Upper lobe of right lung (tissue), 1 donor: ENCODE measurements around the gene MAP3K7CL. TPM values are rescaled to one million over a fixed set of nuclear protein-coding genes. Genes with fewer than 3 reads are reported as not detected.

Experiments
- ATAC-seq: fragments of 200-7000 bp; cut with Tn5 transposase; one replicate; pipeline ENCODE4 v1.9.1; 2020; ENCODE audit warnings: mild to moderate bottlenecking, moderate library complexity
- DNase-seq: peaks from one replicate; pipeline ENCODE4 v3.0.0-alpha.2; 2020
- H3K27ac ChIP-seq: fragments of 200-600 bp; one replicate; pipeline ENCODE4 v1.8.0; 2022
- H3K27me3 ChIP-seq: fragments of 200-600 bp; one replicate; pipeline ENCODE4 v1.8.0; 2022; ENCODE audit warnings: mild to moderate bottlenecking
- H3K36me3 ChIP-seq: fragments of 200-600 bp; one replicate; pipeline ENCODE4 v1.8.0; 2022
- H3K4me1 ChIP-seq: fragments of 200-600 bp; one replicate; pipeline ENCODE4 v1.8.0; 2022
- H3K4me3 ChIP-seq: fragments of 200-600 bp; one replicate; pipeline ENCODE4 v1.8.0; 2022; ENCODE audit warnings: mild to moderate bottlenecking
- H3K9me3 ChIP-seq: fragments of 200-600 bp; one replicate; pipeline ENCODE4 v1.8.0; 2022
- CTCF ChIP-seq: fragments of 200-600 bp; IDR thresholded peaks from one replicate; pipeline ENCODE4 v1.8.0; 2022; ENCODE audit warnings: antibody characterized with exemption
- intact Hi-C: fragments of 100-400 bp; cut with DNase I; formaldehyde crosslinking; loops from one replicate; pipeline ENCODE4 v1.11.0; 2022
- long read RNA-seq: library from polyadenylated mRNA; unstranded; transcript quantifications from one replicate; pipeline ENCODE4 v2.0.0, GENCODE V29; 2021
- total RNA-seq: library from RNA; stranded (reverse); fragmentation: NEBNext Ultra II Directional; extraction: Animal tissue kit (Norgen Biotek cat#: 25700); gene quantifications from one replicate; pipeline ENCODE4 v1.2.1, GENCODE V29; 2021
- donor health status: DM: no; HTN: yes; CAD: no; lungs with severe emphysema.

The MAP3K7CL gene
- 7.6 TPM for total RNA-seq
- long read RNA-seq, partial matches to known transcripts: 0 of 5 reads
- long read RNA-seq, other reads (novel, unspliced or antisense): 3 of 5 reads

- no peaks in the 10 kb centered on the region for H3K27me3 ChIP-seq
- H3K36me3 ChIP-seq: no peaks in the 10 kb centered on the region
- intact Hi-C loops: no loop called here
- no peak within 1 kb of the TSS for H3K4me3 ChIP-seq
- H3K27ac ChIP-seq: no peak within 1 kb of the TSS
- H3K9me3 ChIP-seq: no peaks in the 10 kb centered on the region
- no peak for TF ChIP-seq CTCF
- DNase-seq (no peak), ATAC-seq (peak; percentile 62)
- no peaks in the 10 kb centered on the region for H3K4me1 ChIP-seq
Measured at GRCh38 chr21:29130270-29130969, at the start of gene MAP3K7CL. Gene MAP3K7CL, plus strand, starts transcription at chr21:29130644. Its CDS starts 2,701 bp downstream, at chr21:29133345.

- no peak for DNase-seq
- Histone ChIP-seq H3K4me1 (peaks cover 8% of the 10 kb centered on the region), H3K4me3 (no peak overlapping the region), H3K36me3 (no peaks in the 10 kb centered on the region), H3K27ac (no peak overlapping the region), H3K27me3 (no peaks in the 10 kb centered on the region), H3K9me3 (no peaks in the 10 kb centered on the region)
- intact Hi-C loops: no loop called here
- ATAC-seq: no peak
- TF ChIP-seq CTCF: no peak
Measured at GRCh38 chr21:29082046-29082815, 48.2 kb upstream of the MAP3K7CL start.

- no peak for TF ChIP-seq CTCF
- intact Hi-C loops: no loop called here
- H3K4me1 ChIP-seq: peaks cover 8% of the 10 kb centered on the region
- no peaks in the 10 kb centered on the region for H3K9me3 ChIP-seq
- DNase-seq (no peak), ATAC-seq (no peak)
- H3K4me3 ChIP-seq: no peak overlapping the region
- no peaks in the 10 kb centered on the region for H3K27me3 ChIP-seq
- H3K27ac ChIP-seq: no peak overlapping the region
- H3K36me3 ChIP-seq: no peaks in the 10 kb centered on the region
Measured at GRCh38 chr21:29083306-29083705, 47.1 kb upstream of the MAP3K7CL start.

GRCh38 chr21:29084372-29084771, 46.1 kb upstream of the MAP3K7CL start:
- Histone ChIP-seq H3K27ac (no peak overlapping the region), H3K4me1 (peaks cover 8% of the 10 kb centered on the region), H3K9me3 (no peaks in the 10 kb centered on the region), H3K4me3 (no peak overlapping the region), H3K27me3 (no peaks in the 10 kb centered on the region), H3K36me3 (no peaks in the 10 kb centered on the region)
- TF ChIP-seq CTCF: no peak
- DNase-seq: no peak
- no peak for ATAC-seq
- intact Hi-C loops: no loop called here

- no peak for TF ChIP-seq CTCF
- ATAC-seq: no peak
- no peak for DNase-seq
- H3K9me3 ChIP-seq: no peaks in the 10 kb centered on the region
- H3K36me3 ChIP-seq: no peaks in the 10 kb centered on the region
- H3K4me3 ChIP-seq: no peak overlapping the region
- intact Hi-C loops: no loop called here
- no peak overlapping the region for H3K27ac ChIP-seq
- no peaks in the 10 kb centered on the region for H3K27me3 ChIP-seq
- H3K4me1 ChIP-seq: peaks cover 4% of the 10 kb centered on the region
Measured at GRCh38 chr21:29085106-29085752, 45.2 kb upstream of the MAP3K7CL start.
